Inflammatory macrophage (primary cell): Measurements from ENCODE around the gene PP2D1.
A peak's percentile ranks its signal among the peaks of the same experiment; 100 is the strongest.
"Not testable (repeated sequence)": the region's sequence is repeated elsewhere in the genome, so short reads cannot be mapped to it uniquely, and the experiment has no call there.

Experiments
- DNase-seq, 2 donors: peaks; one replicate each; pipeline ENCODE4 v3.0.0-alpha.2; 2020 to 2022

PP2D1 gene

DNA sequence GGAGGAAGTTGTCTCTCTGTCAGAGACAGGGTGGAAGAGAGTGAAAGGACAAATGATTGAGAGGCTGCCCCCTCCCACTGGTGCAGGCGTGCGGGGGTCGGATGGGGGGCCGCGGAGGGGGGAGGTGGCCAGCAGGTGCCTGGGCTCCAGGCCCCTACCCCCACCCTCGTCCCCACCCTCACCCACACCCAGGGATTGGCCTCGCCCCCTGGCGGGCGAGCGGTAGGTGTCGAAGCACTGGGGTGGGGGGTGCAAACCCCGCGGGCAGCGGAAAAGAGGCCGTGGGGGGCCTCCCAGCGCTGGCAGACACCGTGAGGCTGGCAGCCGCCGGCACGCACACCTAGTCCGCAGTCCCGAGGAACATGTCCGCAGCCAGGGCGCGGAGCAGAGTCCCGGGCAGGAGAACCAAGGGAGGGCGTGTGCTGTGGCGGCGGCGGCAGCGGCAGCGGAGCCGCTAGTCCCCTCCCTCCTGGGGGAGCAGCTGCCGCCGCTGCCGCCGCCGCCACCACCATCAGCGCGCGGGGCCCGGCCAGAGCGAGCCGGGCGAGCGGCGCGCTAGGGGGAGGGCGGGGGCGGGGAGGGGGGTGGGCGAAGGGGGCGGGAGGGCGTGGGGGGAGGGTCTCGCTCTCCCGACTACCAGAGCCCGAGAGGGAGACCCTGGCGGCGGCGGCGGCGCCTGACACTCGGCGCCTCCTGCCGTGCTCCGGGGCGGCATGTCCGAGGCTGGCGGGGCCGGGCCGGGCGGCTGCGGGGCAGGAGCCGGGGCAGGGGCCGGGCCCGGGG lies 27.9 kb upstream of the PP2D1 start, which contains the start of gene KAT2B:
TSS of gene KAT2B (plus strand) at position 682 of the 783 bp plus-strand sequence. CDS start at position 714, 32 bp downstream.
- DNase-seq: peak; percentile 57 to 67

DNA sequence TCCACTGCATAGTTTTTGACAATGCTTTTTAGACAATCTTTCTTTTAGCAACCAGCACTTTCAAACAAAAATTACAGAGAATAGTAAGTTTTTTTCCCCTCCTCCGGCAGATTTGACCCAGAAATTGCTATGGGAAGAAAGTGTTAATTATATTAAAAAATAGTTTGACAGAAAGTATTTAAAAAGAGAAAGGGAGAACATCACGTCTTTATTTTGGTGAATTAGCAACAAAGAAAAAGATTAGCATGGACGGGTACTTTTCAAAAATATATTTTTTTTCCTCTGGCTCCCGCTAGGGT lies 27.4 kb upstream of the PP2D1 start:
- DNase-seq: no peak

DNA sequence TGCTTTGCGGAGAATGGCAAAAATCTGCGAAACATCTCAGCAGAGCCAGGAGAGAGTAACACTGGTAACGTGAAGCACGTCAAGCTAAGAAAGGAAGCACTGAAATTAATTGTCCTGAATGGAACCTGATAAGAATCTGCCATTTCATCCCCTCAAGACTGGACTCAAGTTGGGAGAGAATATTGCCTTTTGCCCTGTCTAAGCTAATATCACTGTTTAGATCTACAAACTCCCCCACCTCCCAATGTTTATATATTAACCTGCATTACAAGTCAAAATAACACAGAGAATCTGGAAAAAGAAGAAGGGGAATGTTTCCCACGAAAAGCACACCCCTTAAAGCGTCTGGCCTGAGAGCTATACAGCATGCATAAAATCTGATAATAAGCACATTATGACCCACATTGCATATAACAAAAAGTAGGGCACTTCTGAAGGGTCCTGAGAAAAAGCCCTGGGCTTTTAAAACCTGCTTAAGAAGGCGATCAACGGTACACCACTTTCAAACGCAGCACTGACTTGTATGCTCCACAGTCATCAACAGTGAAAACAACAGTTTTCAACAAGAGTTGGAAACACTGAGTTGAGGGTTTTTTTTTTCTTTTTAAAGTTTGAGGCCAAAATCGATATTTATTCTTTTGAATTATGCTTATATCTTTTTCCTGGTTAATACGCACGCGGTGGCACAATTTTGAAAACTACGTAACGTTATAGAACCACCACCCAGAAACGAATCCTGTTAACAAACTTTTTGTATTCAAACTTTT lies 26.8 kb upstream of the PP2D1 start:
- no peak for DNase-seq

DNA sequence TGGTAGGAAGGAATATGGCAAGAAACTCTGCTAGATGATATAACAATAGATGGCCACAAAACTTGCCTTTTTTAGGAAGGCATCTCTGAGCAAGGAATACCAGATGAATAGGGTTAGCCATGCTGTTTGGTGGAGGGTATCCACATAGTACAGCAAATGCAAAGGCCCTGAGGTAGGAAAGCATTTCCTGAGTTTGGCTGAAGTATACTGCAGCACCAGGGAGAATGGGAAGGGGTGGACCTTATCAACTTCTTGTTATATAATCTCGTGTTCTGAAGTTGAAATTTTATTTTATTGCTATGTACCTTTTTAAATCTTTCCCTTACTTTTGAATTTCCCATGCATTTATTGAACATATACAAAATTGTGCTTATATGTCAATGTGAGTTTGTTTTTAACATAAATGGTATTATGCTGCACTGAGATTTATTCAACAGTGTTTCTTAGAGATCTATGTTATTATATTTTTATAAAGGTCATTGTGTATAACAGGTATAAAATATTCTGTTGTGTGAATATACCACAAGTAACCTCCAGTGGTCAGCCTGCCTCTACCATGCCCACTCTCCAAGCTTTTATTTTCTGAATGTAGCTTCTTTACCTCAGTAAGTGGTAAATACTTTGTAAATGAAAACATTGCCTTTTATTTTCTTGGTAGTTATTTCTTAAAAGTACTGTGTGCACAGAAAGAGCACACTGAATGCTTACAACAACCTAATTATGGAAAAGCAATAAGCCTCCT lies 25.4 kb upstream of the PP2D1 start:
- DNase-seq: no peak

DNA sequence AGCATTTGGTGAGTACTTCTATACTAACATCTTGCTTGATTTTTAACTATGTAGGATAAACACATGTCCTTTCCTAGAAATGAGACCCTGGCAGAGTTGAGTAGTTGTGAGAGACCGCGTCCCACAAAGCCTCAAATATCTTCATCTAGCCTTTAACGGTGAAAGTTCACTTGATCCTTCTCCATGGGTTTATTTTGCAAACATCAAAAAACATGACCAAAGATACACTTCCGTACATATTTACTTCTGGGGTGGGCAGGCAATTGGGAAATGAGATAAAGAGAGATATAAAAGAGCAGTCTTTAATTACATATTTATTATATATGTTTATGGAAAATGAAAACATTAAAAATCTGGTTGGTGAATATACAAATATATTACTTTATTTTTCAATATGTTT lies 23.0 kb upstream of the PP2D1 start:
- no peak for DNase-seq

DNA sequence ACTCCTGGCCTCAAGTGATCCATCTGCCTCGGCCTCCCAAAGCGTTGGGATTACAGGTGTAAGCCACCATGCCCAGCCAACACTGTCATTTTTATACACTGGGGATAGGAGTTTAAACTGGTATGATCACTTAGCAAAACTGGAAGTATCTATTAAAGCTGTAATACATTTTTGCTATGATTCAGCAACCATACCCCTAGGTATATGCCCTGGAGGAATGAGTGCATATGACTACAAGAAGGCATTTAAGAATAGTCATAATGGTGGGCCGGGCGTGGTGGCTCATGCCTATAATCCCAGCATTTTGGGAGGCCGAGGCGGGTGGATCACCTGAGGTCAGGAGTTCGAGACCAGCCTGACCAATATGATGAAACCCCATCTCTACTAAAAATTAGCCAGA lies 19.9 kb upstream of the PP2D1 start:
- not testable (repeated sequence) for DNase-seq

DNA sequence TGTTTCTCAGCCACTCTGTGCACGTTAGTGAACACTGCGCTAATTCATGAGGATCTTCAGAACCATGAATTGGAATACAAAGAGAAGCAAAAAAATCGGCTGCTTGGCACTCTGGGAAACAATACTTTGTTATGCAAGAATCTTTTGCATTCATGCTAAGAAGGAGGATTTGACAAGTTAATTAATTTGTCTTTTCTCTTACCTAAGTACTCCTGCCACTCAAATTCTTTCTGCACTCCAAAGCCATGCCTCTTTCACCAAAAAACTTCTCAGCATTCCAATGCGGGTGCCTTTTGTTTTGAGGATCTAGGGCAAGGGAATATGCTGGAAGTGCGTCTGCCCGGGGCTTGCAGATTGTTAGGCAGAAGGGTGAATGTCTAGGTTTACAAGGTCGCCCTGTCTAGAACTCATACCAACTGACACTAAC lies 16.9 kb upstream of the PP2D1 start:
- DNase-seq: no peak

DNA sequence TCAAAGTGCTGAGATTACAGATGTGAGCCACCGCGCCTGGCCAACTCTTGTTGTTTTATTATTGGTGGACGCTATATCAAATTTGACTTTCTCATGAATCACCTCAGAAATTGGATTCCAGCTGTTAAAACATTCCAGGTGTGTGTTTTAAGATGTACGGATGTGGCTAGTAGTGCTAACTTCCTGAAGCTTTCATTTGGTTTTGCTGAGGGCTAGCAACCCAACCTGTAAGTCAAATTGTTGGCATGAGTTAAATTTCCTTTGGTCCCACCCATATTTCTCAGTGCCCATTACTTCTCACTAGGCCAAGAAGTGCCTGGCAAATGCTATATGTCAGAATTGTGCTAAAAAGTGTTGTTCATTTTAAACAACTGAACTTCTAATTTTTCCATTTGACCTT lies 15.1 kb upstream of the PP2D1 start:
- DNase-seq: no peak

DNA sequence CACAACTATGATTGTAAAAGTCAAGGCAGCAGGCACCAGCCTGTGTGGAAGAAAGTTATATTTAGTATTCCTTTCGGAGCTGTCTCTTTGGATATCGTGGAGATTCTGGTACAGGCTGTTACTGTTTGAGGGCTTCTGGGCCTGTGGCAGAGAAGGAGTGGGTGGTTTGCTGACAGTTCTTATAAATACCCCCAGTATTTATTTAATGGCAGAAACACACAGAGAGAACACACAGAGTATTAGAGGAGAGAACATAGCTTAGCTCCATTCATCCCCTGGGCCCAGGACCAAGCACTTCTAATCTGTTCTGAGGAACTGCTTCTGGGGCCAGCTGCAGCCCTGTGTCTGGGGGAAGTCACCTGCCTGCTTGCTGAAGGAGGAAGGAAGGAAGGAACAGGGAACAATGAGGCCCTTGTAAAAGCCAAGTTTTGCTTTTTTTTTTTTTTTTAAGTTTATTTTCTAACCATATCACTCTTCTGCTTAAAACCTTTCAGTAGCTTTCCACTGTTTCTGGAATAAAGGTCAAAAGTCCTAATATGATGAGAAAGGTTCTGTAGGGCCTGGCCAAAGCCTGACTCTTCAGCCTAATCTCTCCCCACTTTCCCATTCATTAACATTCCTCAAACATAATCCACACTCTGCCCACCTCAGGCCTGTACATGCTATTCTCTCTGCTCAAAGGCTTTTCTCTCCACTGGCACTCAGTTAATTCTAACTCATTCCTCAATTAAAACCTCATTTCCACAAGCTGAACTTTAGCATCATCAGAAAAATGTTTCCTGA lies 11.8 kb upstream of the PP2D1 start:
- DNase-seq: no peak

DNA sequence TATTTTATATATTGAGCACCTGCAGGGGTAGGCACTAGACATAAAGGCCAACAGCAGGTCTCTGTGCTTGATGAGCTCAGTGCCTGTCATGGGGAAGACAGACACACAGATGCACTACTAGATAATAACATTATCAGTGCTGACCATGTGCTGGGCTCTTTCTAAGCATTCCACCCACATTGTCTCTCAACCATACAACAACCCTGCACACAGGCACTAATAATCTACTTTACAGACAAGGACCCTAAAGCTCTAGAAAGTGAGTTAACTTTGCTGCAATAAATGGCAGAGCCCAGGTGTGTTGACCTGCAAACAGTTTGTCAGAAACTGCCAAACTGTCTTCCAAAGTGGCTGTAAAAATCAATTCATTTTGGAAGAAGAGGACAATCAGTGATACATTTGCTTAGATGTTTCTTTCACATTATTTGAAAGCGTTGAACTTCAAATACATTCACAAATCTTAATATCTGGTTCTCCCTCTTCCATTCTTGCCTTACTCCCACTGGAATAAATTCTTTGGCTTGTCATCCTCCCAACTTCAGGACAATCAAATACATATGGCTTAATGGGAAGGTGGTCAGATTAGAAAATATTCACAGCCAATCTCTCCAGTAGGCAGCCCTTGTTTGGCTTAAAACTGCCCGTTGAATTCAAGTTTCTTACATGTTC lies 11.0 kb upstream of the PP2D1 start:
- no peak for DNase-seq

DNA sequence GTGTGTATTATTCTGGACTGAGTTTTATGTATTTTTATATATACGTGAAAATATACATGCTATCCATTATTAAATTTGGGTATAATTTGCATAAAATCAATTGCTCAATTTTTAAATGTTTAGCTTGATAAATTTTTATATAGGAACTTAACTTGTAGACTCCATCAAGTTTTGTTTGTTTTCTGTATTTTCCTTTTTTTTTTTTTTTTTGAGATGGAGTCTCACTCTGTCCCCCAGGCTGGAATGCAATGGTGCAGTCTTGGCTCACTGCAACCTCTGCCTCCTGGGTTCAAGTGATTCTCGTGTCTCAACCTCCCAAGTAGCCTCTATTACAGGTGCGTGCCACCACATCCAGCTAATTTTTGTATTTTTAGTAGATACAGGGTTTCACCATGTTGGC lies 4.0 kb upstream of the PP2D1 start:
- DNase-seq: not testable (repeated sequence)

DNA sequence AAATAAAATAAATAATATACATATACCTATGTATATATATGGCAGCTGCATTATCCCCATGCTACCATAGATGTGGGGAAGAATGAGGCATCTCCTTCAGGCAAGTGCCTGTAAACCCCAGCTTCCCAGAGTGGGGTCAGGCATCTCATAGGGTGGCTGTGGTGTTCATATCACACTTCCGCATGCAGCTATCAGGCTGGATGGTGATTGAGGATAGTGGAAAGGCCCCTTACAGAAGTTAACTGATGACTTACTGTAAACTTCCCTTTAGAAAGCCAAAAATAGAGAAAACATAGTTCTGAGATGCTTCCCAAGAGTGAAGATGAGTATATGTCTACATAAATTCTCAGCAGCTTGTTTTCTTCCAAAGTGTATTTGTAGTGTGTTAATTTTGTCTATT lies 3.5 kb upstream of the PP2D1 start:
- DNase-seq: no peak

DNA sequence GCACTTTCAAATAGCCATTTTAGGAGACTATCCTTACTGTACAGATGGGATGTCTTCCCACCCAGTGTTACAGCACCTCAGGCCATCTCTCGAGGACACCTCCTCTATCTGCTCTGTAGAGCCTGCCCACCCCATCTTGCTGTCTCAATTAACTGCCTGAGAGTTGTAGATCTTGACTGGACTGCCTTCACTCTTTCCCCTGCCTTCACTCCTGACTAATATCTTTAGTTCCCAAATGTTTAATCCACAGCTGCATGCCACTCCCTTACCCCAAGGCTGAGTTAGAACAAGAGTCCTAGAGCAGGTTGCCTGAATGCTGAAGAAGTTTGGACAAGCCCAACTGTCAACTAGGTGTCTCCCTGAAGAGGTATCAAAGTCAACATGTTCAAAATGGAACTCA lies 1.3 kb upstream of the PP2D1 start:
- no peak for DNase-seq

DNA sequence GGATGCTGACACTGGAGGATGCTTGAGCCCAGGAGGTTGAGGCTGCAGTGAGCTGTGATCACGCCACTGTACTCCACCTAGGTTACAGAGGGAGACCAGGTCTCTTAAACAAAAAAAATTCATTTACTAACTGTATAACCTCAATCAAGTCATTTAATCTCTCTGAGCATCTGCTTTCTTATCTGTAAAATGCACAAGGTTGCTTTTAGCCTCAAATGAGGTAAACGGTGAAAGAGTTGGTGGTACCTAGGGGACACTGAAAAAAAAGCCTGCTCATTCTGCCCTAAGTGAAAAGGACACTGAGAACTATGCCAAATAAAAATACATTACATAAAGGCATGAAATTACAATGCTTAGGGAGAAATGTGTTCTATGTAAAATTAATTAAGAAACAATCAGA lies 3.4 kb downstream of the PP2D1 start:
- DNase-seq: no peak

DNA sequence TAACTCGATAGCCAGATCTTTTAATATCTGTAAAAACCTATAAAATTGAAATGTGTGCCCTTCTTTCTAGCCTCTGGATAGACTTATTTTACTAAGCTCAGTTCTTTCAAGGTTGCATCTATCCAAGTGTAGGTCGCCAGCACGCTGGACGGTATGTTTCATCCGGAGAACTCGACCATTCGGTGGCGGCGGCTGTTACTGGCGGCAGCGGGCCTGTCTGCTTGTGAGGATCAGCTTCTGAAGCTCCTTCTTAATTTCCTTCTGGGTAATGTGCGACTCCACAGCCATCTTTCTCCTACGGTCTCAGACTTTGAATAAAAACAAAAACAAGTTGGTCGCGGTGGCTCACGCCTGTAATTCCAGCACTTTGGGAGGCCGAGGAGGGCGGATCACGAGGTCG lies 4.1 kb downstream of the PP2D1 start:
- no peak for DNase-seq

DNA sequence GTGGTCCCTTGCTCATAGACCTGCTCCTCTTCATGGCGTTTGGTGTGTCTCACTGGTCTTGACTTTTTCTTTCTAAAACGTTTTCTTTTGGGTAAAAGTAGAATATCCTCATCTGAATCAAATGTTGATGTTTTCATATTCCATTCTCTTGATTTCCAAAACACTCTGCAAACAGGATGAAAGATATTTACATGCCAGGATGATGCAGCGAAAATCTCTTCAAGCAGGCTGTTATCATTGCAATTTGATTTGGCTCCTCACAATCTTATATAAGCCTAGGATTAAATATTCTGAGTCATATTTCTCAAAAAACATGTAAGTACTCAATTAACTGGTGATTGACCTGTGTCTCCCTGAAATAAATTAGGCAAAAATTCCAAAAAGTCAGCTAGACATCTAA lies 10.1 kb downstream of the PP2D1 start:
- DNase-seq: no peak

DNA sequence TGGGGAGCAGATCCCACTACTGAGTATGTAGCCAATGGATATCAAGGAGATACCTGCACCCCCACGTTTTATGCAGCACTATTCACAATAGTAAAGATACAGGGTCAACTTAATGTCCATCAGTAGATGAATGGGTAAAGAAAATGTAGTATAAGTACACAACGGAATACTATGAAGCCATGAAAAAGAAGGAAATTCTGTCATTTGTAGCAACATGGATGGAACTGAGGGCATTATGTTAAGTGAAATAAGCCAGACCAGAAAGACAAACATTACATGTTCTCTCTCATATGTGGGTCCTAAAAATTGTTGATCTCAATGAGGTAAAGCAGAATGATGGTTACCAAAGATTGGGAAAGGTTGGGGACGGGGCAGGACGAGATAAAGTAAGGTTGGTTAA lies 14.6 kb downstream of the PP2D1 start:
- no peak for DNase-seq

DNA sequence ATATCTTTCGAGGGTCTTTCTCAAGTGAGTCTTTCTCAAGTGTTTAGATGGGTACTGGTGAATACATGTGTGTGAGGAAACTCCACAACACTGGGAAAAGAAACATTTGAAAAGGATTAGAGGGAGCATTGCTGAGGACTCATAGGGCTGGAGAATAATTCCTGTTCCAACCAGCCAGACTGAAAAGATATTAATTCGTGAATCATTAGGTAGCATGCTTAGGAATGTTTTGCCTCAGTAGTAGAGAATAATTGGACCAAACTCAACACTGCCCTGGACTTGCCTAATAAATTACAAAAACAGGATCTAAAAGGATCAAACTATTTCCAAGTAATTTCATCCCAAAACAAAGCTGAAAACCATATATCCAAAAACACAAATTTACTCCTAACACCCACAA lies 17.3 kb downstream of the PP2D1 start:
- DNase-seq: no peak

DNA sequence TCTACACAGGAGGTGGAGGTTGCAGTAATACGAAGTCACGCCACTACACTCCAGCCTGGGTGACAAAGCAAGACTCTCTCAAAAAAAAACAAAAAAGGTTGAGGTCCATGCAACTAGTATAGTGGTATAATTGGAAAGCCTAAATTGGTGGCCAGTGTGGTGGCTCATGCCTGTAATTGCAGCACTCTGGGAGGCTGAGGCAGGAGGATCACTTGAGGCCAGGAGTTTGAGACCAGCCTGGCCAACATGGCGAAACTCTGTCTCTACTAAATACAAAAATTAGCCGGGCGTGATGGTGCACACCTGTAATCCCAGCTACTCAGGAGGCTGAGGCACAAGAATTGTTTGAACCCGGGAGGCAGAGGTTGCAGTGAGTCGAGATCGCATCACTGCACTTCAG lies 23.2 kb downstream of the PP2D1 start:
- not testable (repeated sequence) for DNase-seq

DNA sequence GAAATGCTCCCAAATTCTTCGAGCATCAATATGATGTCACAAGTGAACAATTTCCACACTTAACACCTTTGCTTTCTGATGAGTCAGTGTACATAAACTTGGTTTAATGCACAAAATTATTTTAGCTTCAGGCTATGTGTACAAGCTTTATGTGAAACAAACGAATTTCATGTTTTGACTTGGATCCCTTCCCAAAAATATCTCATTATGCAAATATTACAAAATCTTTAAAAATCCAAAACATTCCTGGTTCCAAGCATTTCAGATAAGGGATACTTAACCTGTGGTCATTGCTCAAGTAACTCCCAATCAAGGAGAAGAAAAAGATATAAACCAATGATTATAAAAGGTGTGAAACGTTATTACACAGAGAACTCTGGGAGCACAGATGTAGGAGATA lies 40.0 kb downstream of the PP2D1 start:
- DNase-seq: no peak

DNA sequence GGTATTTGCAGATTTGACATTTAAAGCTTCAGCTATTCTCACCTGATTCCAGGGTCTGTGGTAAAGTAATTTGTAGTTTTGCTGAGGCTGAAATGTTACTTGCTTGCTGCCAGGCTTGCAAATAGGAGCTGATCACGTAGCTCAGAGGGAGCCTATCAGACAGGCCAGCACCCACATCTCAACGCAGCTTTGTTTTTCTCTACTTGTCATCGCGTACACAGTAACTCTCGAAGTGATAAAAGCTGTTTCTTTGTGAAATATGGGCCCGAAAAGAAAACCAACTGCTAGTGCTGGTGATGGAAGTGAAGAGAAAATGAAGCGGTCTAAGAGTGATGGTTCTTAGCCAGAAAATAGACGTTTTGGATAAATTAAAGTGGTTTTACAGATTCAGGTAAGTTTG lies 41.7 kb downstream of the PP2D1 start:
- DNase-seq: no peak

DNA sequence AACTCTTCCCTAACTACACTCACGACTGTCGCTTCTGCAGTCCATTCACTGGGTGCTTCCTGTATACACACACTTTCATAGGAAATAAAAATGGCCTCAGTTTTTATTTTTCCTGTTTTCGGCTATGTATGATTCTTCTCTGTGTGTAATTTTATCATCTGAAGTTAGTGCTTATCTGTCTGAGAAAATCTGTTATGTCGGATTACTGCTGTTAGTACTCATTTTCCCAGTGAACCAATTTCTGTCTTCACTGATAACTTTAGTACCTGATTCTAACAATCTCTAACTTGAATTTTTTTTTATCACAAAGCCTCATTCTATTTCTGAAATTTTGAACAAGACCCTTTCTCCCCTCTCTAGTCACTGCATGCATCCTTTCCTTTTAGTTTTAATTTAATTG lies 44.3 kb downstream of the PP2D1 start:
- no peak for DNase-seq
